Hematopoietic multipotent progenitor cell treated with erythropoietin and hydrocortisone succinate and interleukin-3 and kit ligand, for 8 days (in vitro differentiated cells): ENCODE measurements around the gene GRK4.
"Not testable (repeated sequence)": the region's sequence is repeated elsewhere in the genome, so short reads cannot be mapped to it uniquely, and the experiment has no call there.

Source experiments
- DNase-seq: peaks from one replicate; pipeline ENCODE4 v3.0.0-alpha.2; 2015

GRK4 gene

DNA sequence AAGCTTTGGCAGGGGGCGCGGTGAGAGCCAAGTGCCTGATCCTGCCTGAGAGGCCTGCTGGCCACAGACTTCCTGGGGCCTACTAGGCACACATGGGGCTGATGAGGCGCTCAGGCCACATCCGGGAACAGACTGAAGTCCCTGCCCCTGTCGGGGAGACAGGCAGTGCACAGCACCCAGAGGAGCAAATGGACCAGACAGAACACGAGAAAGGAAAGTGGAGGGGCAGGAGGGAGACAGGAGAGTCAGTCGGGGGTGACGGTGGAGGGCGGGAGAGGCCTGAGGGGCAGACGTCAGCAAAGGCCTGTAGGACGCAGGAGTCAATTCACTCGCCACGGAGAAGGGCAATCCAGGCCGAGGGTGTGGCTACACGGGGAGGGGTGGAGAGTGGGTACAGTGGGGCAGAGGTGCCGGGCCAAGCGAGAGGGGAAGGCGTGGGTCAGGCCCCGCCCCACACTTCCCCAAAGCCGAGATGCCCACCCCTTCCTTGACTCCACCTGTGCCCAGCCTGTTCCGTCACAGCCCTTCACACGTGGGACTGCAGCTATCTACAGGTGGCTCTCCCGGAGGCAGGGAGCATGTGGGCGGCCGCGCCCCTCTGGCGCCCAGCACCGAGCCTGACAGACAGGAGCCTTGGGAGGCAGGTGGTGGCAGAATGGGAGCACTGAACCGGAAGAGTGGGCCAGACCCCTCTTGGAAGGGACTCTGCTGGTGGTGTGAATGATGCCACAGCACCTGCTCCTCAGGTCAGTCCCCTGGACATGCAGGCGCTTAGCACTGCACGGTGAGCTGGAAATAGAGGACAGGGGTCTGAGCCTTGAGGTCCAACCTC, 20.6 kb upstream of the GRK4 start:
- no peak for DNase-seq

DNA sequence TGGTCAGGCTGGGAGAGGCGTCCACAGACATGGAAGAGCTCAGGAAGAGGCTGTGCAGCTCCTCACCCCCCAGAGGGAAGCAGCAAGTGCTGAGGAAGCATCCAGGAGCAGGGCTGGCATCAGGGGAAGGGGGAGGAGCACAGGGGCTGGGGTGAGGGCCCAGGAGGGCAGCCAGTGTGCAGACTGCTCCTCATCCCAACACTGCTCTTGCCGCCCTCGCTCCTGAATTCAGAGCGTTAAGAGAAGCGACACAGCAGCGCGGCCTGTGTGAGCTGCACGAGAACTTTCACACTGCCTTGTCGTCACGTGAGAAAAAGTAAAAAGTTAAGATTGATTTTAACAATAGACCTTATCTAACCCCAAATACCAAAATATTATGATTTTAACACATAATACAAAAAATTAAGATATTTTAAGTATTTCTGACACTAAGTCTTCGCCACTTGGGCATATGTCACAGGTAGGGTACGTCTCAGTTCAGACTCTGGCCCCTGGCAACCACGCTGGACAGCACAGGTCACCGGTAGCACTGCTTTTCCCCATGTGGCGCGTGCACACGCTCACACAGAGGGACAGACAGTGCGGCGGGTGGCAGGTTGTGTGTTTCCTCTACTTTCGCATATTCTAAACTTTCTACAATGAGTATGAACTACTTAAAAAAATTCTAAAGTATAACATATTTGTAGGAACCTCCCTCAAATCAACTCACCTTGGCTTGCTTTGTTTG, 19.8 kb upstream of the GRK4 start:
- no peak for DNase-seq

DNA sequence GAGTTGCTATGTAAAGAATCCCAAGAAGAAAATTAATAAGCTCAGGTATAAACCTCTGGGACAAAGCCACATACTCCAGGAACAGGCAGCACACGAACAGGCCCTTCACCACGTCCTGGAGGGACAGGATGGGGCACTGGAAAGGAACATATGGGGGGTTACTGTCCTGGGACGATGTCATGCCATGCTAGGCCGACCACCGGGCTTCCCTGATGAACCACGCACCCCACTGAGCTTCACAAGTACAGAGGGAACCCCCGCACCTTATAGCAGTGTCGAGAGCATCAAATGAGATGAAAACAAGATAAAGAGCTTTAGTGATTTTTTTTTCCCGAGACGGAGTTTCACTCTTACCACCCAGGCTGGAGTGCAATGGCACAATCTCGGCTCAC, 19.3 kb upstream of the GRK4 start:
- DNase-seq: no peak

DNA sequence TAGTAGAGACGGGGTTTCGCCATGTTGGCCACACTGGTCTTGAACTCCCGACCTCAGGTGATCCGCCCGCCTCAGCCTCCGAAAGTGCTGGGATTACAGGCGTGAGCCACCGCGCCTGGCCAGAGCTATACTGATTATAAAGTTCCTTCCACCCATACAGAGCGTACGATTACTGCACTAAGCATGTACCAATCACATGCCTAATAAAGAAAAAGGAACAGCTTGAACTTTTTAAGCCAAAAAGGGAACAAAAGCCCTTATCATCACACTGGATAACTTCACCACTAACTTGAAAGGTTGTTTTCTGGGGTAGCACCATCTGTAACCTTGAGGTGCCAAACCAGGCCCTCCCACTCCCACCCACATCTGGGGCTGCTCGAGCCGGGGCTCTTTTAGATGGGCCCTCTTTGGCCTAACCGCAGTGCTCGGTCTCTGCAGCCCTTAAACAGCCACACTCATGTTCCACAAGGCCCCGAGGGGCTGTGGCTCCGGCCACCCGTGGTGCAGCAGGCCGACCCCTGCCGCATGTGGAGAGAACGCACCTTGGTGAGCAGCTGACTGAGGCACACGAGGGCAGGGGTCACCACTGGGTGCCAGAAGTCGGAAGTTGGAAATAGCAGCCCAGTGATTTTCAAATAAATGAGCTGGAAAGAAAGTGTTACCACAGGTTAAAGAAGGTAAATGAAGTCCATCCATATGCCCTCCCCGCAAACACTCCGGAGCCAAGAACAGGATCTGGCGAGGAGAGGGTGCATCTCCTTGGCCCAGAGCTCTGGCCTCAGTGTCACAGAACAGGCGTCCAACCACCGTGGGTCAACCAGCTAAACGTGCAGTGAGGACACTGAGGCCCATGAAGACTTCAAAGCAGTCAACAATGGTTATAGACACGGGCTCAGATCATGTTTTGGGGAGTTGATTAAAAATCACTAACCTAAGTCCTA, 18.5 kb upstream of the GRK4 start:
- no peak for DNase-seq

DNA sequence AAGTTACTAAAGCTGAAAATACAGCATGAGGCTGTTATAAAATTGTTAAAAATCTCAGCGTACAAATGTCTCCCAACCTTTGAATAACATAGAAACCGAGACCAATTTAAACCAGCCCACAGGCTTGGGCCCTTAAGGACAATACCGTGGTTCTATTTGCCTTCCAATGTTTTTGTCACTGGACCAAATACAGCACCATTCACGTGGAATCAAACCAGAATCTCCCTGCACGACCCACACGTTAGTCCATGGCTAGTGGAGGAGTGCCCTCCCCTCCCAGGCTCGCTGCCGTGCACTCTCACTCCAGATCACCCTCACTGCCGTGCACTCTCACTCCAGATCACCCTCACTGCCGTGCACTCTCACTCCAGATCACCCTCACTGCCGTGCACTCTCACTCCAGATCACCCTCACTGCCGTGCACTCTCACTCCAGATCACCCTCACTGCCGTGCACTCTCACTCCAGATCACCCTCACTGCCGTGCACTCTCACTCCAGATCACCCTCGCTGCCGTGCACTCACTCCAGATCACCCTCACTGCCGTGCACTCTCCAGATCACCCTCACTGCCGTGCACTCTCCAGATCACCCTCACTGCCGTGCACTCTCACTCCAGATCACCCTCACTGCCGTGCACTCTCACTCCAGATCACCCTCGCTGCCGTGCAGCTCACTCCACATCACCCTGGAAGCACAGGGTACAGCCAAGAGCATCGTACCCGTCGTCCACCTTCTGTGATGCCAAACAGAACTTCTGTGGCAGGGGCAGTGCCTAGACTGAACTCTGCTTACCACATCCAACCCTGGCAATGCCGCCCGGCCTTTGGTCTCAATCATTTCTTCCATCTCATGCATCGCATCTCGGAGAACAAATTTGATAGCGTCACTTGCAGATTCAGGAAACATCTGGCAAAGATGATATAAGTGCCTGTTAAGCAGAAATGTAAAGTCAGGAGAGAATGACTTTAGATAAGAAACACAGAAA, 17.5 kb upstream of the GRK4 start:
- DNase-seq: not testable (repeated sequence)

DNA sequence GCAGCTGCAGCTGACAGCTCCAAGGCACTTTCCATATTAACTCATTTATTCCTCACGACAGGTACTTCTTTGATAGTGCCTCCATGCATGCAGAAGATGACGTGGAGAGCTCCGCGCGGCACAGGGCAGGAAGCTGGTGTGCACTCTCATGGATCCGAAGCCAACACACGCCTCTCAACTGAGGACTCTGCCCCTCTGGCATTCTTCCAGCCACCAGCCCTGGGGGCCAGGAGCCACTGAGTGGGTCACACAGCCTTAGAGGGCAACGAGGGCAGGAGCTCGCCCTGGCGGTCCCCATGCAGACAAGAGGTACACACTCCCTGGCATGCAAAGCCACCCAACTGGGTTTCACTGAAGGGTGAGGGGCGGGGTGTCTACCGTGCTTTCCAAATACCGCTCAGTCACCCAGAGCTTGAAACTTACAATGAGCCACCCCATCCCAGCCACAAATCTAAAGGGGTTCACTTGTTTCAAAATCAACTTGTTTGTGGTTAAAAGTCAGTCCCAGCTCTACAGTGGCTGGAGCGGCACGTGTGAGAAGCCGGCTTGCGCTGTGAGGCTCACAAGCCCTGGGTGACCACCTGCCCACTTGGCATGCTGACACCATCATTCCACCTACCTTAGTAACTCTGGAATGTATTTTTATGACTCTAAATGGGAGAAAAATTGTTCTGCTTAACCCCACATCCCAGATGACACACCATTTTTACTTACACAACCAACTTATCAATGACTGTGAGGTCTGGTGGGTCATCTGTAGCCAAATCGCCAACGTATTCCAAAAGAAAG, 16.4 kb upstream of the GRK4 start:
- DNase-seq: no peak

DNA sequence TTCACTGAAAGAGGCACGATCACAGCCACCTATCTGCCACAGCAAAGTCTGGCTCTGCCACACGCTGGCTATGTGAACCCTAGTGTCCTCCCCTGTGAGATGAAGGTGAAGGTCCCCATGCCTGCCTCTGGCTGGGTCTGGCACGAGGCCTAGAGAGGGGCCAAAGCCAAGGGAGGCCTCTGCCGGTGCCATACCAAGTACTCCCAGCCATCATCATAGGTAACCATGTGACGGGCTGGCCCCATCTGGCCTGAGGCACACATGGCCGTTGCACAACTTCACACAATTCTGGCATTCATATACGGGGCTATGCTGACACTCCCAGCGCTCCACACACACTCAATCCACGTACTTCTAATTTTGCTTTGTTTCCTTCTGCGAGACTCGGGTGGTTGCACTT, 15.4 kb upstream of the GRK4 start:
- DNase-seq: no peak

DNA sequence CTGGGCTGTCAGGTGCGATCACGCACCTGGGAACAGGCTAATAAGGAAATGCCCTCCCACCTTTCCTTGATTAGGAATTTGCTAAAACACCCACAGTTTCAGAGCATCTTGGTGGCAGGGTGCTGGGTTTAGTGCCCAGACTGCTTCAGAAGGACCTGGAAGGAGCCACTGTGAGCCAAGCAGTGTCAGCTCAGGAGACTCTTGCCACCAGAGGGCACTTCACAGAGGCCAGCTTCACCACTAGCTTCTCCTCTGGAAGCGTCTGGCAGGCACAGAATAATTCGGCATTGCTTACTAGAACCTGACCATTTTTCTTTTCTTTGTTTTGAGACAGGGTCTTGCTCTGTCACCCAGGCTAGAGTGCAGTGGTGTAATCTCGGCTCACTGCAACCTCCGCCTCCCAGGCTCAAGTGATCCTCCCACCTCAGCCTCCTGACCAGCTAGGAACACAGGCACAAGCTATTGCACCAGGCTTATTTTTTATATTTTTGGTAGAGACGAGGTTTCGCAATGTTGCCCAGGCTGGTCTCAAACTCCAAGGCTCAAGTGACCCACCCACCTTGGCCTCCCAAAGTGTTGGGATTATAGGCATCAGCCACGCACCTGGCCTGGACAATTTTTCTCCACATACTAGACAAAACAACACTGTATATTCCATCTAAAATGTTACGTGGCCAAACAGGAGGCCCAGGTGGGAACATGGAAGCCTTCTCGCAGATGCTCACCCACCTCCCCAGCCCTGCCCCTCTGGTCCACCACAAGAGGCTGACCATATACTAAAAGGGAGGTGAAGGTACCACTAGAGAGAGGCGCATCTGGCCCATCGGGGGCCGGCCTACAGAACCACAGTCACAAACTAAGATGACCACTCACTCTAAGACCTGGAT, 14.2 kb upstream of the GRK4 start:
- DNase-seq: peak; percentile 45

DNA sequence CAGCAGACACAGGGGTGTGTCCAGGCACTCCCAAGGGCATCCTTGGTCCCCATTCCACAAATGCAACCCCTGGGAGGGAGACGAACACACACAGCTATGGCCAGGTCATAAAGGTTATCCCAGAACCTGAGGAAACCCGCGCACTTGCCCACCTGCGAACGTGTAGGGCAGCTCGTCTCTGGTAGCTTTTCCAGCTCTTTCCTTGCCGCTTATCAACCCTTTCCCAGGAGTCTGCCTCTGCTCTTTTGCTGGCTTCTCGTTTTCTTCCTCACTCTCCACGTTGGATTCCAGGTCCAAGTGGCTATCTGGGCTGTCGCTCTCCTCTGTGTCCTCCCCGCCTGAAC, 13.6 kb upstream of the GRK4 start:
- DNase-seq: no peak

DNA sequence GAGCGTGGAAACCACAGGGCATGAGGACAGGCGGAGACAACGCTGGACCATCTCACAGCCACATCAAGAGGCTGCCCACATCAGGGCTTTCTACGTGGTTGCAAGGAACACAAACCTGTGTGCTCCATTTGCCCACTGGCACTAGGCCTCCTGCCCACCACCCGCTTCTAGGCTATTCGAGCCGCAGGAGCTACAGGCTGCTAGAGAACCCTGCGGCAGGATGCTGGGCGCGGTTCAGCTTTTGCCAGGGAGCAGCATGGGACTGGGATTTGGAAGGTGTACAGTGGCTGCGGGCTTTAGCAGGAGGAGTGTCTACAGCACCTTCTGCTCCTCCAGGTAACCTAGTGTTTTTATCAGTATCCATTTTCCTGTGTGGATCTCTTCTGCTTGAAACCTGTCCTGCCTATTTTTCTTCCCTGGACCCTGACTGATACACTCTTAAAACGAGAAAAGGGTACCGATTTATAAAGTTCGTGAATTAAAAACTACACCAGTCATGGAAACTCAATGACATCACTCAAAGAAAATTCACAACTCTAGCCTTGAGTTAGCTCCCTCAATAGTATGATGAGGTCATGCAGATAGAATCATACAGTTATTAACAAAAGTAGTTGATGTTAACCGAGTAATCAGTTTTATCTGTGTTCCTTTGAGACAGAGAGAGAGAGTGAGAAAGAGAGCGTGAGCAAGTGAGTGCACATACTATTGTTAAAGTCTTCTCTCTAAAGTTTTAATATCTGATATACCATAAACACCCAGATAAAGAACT, 13.0 kb upstream of the GRK4 start:
- no peak for DNase-seq

DNA sequence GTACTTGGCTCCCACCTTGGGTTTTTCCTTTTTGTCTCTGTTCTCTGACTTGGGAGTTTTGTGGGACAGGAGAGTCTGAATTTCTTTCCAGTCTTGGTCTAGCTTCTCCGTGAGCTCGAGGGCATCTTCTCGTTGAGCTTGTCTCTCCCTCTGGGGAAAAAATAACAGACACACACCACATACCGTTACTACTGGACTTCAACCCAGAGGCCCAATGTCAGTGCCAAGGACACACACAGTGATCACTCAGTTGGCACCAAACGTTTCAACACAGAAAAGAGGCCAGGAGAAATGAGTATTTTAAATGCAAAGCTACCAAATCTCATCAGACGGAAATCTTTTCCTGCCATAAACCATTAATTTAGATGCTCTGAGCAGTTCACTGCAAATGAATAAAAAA, 9.9 kb upstream of the GRK4 start:
- no peak for DNase-seq

DNA sequence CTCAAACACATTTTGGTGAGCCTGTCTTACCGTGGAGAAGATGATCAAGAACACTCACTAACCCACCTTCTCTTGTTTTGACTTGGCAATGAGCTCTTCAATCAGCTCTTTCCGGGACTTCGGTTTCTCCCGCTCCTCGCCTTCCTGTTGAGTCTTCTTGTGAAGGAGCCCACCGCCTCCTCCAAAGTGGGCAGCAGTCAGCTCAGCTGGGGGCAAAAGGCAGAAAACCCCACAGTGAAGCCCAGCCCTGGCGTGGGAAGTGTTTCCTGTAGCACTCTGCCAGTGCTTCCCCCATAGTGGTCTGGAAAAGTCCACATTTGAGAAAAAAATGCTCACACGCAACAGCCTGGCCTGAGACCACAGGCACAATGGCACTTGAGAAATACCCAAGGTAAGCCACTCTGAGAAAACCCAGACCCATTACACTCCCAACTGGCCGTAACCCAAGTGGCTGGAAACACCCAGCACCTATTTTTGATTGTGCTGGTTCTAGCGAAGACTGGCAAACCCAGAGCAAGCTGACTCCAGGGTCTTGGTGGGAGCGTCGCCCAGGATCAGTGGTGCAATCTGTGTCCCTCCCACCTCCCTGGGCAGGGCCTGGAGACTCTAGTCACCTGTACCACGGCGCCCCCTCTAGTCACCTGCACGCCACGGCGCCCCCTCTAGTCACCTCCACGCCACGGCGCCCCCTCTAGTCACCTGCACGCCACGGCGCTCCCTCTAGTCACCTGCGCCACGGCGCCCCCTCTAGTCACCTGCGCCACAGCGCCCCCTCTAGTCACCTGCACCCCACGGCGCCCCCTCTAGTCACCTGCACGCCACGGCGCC, 8.8 kb upstream of the GRK4 start:
- peak; percentile 44 for DNase-seq

DNA sequence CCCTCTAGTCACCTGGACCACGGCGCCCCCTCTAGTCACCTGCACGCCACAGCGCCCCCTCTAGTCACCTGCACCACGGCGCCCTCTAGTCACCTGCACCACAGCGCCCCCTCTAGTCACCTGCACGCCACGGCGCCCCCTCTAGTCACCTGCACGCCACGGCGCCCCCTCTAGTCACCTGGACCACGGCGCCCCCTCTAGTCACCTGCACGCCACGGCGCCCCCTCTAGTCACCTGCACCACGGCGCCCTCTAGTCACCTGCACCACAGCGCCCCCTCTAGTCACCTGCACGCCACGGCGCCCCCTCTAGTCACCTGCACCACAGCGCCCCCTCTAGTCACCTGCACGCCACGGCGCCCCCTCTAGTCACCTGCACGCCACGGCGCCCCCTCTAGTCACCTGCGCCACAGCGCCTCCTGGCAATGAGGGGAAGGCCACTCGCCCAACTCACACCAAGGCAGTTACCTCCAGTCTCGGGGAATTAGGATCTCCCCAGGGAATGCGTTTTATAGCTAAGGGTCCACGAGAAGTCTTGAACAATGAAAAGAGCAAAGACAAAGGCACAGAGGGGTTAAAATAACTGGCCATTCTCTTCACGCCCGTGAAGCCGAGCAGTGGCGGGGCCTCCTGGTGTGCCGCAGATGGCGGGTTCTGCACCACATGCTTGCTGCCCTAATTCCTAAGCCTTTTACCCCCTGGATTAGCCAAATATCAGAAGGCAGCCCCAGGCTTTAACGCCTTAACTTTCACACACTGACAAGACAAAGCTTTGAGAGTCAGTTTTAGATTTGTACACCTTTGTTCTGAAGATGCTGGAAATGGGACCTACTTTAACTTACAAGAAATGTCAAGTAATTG, 8.0 kb upstream of the GRK4 start:
- DNase-seq: not testable (repeated sequence)

DNA sequence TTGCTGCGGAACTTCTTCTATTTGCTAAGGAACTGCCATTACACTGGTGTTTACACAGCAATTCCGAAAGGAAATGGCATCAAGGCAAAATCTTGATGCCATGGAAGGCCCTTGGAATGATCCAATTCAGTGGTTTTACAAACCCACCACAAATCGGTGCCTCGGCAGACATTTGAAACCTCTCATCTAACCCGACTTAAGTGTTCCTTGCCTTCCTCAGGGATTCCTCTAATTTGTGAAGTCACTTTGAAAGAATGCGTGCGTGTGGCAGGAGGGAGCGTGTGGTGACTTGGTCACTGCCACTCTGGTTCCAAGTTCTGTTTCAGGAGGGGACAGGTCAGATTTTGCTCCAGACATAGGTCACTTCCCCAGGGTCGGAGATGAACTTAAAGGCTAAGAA, 4.9 kb upstream of the GRK4 start:
- DNase-seq: no peak

DNA sequence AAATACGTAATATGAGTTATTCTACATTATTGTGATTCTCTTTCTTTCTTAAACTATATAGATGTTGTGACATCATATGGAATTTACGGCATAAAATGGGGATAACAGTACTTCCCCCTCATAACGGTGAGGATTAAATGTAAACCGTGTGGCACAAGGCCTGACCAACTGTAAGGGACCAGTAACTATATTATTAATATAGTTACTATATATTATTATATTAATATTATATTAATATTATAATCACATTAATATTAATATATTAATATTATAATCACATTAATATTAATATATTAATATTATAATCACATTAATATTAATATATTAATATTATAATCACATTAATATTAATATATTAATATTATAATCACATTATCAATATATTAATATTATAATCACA, 2.9 kb upstream of the GRK4 start:
- DNase-seq: not testable (repeated sequence)

DNA sequence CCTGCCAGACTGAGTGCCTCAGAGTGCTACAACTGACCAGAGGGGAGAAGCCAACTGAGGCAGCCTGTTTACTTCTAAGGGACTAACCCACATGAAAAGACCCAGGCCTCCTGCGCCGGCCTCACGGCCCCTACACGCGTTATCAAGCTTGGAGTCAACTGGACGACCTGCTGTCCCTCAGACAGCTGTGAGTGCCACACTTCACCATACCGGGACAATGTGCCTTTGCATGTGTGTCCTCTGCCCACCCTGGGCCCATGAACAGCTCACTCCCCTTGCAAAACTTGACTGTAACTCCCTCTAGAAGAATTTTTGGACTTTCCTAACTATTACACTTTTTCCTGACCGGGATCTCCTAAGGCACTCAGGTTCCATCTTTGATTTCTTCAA, 2.0 kb upstream of the GRK4 start:
- DNase-seq: peak; percentile 63

DNA sequence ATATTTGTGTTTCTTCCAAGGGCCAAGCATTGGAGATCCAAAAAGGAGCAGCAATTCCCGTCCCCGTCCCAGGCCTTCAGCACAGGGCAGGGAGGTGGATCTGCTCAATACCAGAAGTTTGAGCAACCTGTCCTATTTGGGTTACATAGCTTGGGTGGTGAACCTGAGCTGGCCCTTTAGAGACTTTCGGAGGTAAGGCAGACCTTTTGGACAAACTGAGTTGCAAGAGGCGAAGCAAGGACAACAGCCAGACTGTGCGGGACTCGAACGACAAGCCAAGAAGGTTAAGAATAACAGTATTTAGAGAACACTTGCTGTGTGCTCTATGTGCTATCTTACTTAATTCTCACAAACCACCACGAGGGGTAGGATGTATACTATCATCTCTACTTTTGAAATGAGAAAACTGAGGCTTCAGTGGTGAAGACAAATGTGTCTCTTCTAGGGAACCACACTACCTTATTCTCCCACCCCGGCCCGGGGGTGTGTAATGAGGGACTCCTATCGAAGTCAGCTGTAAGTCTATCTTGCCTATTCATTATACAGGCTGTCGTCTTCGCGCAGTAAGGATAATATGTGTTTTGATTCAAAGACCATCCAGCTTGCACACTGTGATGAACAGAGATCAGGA, 1.4 kb upstream of the GRK4 start:
- DNase-seq: peak; percentile 59
